ENCODE results near the gene PTPRD.

- TF ChIP-seq POLR2A (IDR thresholded peaks at IDR 0.05; ENCODE audit: low read depth, low read length) (no peak), CTCF (conservative IDR thresholded peaks at IDR 0.05; ENCODE audit: low read depth, low read length) (no peak), RAD21 (IDR thresholded peaks at IDR 0.05; ENCODE audit: low read length) (no peak), USF2 (IDR thresholded peaks at IDR 0.05; ENCODE audit: low read depth, low read length) (no peak), CEBPB (IDR thresholded peaks at IDR 0.05; ENCODE audit: low read depth, low read length) (no peak), ELK1 (IDR thresholded peaks at IDR 0.05; ENCODE audit: borderline replicate concordance, low read depth, low read length) (no peak), RFX5 (IDR thresholded peaks at IDR 0.05; ENCODE audit: low read depth, low read length) (no peak), MAFK (IDR thresholded peaks at IDR 0.05; ENCODE audit: low read depth, low read length) (no peak), NFE2L2 (IDR thresholded peaks at IDR 0.05; ENCODE audit: low read depth, low read length) (no peak), BHLHE40 (IDR thresholded peaks at IDR 0.05; ENCODE audit: low read depth, low read length) (no peak), CHD1 (IDR thresholded peaks at IDR 0.05; ENCODE audit: low read depth, low read length) (no peak), SMC3 (IDR thresholded peaks at IDR 0.05; ENCODE audit: low read depth, low read length) (no peak), RCOR1 (IDR thresholded peaks at IDR 0.05; ENCODE audit: insufficient replicate concordance, low read length) (no peak), FOS (IDR thresholded peaks at IDR 0.05; ENCODE audit: low read depth, low read length) (no peak)
Measured at GRCh38 chr9:9778293-9778692, 834.5 kb downstream of the PTPRD start.
